DMS114 treated with DMSO at 0.1 percent for 48 hours (cell line): Measurements from ENCODE around the gene CDK12.
"Not testable (repeated sequence)": the region's sequence is repeated elsewhere in the genome, so short reads cannot be mapped to it uniquely, and the experiment has no call there.

ENCODE experiments used
- DNase-seq: peaks from one replicate; lab custom pipeline; 2025; ENCODE audit not compliant: unreplicated experiment; lab: John Stamatoyannopoulos, UW

Gene CDK12

DNA sequence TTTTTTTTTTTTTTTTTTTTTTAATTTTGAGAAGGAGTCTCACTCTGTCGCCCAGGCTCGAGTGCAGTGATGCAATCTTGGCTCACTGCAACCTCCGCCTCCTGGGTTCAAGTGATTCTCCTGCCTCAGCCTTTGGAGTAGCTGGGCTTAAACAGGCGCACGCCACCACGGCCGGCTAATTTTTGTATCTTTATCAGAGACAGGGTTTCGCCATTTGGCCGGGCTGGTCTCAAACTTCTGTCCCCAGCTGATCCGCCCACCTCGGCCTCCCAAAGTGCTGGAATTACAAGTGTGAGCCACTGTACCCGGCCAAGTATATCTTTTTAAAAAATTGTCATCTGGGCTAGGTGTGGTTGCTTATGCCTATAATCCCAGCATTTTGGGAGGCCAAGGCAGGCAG, 35.6 kb downstream of the CDK12 start:
- not testable (repeated sequence) for DNase-seq

- no peak for DNase-seq
These were observed 46.2 kb downstream of the CDK12 start for GRCh38 chr17:39507511-39507910.

GRCh38 chr17:39508987-39509386, 47.7 kb downstream of the CDK12 start:
- no peak for DNase-seq

DNA sequence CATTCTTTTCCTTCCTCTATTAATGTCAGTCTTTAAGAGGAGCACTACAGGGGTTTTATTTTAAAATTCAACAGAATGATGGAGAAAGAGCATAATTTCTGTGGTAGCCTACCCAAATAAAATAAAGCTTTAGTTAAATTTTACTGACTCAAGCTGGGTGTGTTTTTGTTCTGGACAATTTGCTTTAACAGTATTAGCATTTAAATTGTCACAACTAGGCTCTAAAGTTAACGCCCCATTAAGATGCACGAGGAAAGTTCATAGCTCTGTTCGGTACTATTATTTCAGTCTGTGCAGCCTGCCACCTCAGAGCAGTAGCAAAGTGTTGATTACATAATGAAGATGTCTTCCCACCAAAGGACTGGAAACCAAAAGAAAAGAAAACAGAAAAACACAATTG, 52.0 kb downstream of the CDK12 start:
- no peak for DNase-seq

DNA sequence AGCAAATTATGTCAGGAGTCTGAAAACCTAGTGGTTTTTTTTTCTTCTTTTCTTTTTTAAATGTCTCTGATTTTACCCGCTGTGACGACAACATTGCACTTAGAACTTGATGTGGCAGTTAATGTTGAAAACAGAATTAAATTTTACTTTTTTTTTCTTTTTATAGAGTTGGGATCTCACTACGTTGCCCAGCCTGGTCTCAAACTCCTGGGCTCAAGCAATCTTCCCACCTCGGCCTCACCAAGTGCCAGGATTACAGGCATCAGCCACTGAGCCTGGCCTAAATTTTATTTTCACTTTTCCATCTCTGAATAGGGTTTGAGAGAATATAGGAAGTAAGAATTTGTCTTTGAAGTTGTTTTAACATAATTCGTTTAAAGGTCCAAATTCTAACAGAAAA, 52.6 kb downstream of the CDK12 start:
- DNase-seq: no peak

- DNase-seq: no peak
These were observed 55.9 kb downstream of the CDK12 start for GRCh38 chr17:39517224-39517623.

GRCh38 chr17:39525801-39526506, 64.7 kb downstream of the CDK12 start:
- no peak for DNase-seq

DNA sequence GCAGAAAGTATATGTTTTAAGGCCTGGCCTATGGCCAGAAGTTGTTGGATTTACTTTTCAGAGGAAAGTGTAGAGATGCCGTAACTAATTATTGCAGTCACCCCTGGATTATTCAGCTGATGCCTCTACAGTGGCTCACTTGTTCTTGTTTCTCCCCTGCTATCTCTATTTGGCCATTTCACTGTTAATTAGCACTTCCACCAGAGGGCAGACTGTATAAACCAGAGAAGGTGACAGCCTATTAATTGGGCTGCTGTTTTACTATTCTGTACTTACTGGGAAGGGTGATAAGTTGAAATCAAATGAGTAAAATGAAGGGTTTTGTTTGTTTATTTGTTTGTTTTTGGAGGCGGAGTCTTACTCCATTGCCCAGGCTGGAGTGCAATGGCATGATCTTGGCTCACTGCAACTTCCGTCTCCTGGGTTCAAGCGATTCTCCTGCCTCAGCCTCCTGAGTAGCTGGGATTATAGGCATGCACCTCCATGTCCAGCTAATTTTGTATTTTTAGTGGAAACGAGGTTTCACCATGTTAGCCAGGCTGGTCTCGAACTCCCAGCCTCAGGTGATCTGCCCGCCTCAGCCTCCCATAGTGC, 66.0 kb downstream of the CDK12 start:
- no peak for DNase-seq

GRCh38 chr17:39529455-39529854, 68.2 kb downstream of the CDK12 start:
- DNase-seq: no peak

DNA sequence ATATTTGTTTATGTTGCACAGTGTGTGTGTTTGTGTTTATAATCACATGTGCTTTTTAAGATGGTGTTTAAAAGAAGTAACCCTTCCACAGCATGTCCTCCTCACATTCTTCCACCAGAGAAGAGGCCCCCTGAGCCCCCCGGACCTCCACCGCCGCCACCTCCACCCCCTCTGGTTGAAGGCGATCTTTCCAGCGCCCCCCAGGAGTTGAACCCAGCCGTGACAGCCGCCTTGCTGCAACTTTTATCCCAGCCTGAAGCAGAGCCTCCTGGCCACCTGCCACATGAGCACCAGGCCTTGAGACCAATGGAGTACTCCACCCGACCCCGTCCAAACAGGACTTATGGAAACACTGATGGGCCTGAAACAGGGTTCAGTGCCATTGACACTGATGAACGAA, 69.2 kb downstream of the CDK12 start:
- DNase-seq: no peak

DNA sequence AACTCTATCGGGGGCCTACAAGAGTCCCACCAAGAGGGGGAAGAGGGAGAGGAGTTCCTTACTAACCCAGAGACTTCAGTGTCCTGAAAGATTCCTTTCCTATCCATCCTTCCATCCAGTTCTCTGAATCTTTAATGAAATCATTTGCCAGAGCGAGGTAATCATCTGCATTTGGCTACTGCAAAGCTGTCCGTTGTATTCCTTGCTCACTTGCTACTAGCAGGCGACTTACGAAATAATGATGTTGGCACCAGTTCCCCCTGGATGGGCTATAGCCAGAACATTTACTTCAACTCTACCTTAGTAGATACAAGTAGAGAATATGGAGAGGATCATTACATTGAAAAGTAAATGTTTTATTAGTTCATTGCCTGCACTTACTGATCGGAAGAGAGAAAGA, 70.0 kb downstream of the CDK12 start:
- no peak for DNase-seq

DNA sequence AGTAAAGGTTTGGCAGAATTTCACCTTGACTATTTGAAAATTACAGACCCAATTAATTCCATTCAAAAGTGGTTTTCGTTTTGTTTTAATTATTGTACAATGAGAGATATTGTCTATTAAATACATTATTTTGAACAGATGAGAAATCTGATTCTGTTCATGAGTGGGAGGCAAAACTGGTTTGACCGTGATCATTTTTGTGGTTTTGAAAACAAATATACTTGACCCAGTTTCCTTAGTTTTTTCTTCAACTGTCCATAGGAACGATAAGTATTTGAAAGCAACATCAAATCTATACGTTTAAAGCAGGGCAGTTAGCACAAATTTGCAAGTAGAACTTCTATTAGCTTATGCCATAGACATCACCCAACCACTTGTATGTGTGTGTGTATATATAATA, 72.6 kb downstream of the CDK12 start:
- DNase-seq: no peak

GRCh38 chr17:39534768-39535405, 73.6 kb downstream of the CDK12 start:
- DNase-seq: no peak

GRCh38 chr17:39536468-39536867, 75.2 kb downstream of the CDK12 start:
- no peak for DNase-seq

DNA sequence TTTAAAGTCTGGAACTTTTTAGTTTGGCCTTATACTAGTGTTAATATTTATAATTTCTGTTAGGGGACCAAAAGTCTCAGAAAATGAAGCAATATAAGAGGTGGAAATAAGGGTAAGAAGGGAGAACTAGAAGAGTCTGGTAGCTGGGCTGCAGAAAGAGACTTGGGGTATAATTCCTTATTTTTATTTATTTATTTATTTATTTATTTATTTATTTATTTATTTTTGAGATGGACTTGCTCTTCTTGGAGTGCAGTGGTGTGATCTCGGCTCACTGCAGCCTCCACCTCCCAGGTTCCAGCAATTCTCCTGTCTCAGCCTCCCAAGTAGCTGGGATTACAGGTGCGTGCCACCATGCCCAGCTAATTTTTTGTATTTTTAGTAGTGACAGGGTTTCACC, 76.1 kb downstream of the CDK12 start:
- not testable (repeated sequence) for DNase-seq

GRCh38 chr17:39538866-39539265, 77.6 kb downstream of the CDK12 start:
- DNase-seq: no peak

DNA sequence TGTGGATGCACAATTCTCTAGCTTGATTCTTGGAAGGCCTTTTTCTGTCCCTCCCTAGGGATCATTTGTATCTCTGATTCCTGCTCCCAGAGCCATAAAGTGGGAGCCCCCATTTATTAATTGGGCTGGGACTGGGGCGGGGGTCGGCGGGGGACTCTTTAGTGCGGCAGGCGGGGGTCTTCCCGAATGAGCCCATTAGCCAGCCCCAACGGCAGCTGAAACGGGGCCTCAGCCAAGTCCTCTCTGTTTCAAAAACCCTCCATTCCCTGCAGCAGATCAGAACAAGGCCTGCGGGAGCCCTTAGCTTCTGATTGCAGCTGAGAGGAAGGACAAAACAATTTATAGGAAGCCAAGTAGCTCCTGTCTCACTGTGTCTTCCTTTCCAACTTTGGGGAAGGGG, 79.3 kb downstream of the CDK12 start:
- no peak for DNase-seq

GRCh38 chr17:39541652-39542051, 80.4 kb downstream of the CDK12 start:
- DNase-seq: no peak

DNA sequence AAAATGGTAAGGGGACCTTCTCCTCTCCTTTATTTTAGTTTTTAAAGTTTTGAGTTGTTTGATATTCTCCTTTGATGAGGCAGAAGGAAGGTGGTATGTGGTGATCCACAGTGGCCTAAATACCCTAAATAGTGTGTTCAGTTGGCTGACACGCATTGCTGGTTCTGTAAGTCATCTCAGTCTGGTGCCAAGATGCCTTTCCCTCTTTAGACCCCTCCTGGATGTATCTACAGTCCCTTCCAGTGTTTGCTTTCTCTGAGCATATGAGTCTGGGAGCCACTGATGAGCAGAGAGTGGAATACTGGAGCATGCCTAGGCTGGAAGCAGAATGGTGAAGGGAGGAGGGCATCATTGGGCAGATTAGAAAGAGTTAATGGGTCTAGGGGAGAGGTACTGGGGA, 81.9 kb downstream of the CDK12 start:
- no peak for DNase-seq

- DNase-seq: no peak
These were observed 82.4 kb downstream of the CDK12 start for GRCh38 chr17:39543664-39544063.

- not testable (repeated sequence) for DNase-seq
These were observed 83.1 kb downstream of the CDK12 start for GRCh38 chr17:39544361-39544760.

DNA sequence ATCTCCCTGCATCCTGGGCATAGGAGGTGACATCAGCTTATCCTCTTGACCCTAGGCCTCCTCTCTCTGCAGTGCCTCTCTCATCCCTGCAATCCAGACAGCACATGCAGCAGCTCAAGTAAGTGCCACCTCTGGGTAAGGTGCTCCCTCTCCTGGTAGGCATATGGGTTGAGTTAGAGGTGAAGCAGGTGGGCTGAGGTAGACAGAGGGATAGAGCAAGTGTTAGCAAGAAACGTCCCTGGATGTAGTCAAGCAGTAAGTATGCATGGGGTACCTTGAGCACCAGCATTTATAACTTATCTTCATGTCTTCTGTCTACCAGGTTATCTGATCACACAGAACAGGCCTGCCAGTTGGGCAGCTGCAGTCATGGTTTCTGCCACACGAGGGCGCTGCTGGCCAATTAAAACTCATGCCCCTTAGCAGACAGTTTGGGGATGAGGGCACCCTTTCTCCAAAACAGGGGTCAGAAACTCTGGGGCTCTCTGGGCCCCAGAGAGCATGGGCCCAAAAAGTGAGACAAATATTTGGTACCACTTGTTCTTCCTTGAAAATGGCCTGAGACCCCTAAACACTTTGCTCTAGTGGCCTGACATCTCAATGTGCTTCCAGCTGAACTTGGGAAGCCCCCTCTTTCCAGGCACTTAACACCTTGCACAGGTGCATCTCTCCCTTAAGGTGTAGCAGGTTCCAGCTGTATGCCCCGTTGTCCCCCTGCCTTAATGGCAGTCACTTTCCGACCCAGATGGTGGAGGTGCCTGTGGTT, 86.6 kb downstream of the CDK12 start:
- DNase-seq: no peak
